HG03064 (cell line): ENCODE data around the gene NME1.

ENCODE experiments used
- ATAC-seq: cut with Tn5 transposase; IDR thresholded peaks from one replicate; pipeline ENCODE4 v1.9.1; 2021; ENCODE audit warnings: low read depth; ENCODE audit not compliant: unreplicated experiment

The NME1 gene

GRCh38 chr17:51188271-51188833 lies 35.0 kb downstream of the NME1 start:
- no peak for ATAC-seq

GRCh38 chr17:51189162-51189561 lies 35.8 kb downstream of the NME1 start:
- ATAC-seq, result no peak

GRCh38 chr17:51189628-51190027 lies 36.3 kb downstream of the NME1 start:
- ATAC-seq, result no peak

- no peak for ATAC-seq
These were observed 38.5 kb downstream of the NME1 start for GRCh38 chr17:51191895-51192294.

GRCh38 chr17:51197754-51198153 lies 44.4 kb downstream of the NME1 start:
- no peak for ATAC-seq

GRCh38 chr17:51200295-51200694 lies 46.9 kb downstream of the NME1 start:
- ATAC-seq, result no peak

- ATAC-seq, result no peak
These were observed 47.5 kb downstream of the NME1 start for GRCh38 chr17:51200846-51201245.

GRCh38 chr17:51203838-51204237 lies 50.5 kb downstream of the NME1 start:
- no peak for ATAC-seq
